ENCODE results near the gene ZNF18.

DNA sequence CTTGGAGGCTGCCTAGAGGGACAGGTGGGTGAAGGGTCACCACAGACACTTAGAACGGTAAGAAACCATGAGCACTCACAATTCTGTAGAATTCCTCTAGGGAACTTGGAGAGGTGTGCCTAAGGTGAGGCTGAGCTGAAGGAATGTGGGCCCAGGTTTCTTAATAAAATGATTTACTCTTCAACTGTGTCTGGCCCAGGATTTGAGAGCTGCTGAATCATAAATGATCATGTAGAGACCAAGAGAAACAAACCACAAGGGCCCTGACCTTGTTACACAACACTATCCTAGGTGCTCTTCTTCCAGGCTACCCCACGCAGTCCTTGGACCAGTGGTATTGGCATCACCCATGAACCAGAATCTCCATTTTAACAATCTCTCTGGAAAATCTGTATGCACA is 27.7 kb downstream of the ZNF18 start:
- TF ChIP-seq, protein P1, sequence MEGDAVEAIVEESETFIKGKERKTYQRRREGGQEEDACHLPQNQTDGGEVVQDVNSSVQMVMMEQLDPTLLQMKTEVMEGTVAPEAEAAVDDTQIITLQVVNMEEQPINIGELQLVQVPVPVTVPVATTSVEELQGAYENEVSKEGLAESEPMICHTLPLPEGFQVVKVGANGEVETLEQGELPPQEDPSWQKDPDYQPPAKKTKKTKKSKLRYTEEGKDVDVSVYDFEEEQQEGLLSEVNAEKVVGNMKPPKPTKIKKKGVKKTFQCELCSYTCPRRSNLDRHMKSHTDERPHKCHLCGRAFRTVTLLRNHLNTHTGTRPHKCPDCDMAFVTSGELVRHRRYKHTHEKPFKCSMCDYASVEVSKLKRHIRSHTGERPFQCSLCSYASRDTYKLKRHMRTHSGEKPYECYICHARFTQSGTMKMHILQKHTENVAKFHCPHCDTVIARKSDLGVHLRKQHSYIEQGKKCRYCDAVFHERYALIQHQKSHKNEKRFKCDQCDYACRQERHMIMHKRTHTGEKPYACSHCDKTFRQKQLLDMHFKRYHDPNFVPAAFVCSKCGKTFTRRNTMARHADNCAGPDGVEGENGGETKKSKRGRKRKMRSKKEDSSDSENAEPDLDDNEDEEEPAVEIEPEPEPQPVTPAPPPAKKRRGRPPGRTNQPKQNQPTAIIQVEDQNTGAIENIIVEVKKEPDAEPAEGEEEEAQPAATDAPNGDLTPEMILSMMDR (conservative IDR thresholded peaks at IDR 0.05; ENCODE audit: low read length) = no peak
- TF ChIP-seq EZH2phosphoT487 (IDR thresholded peaks at IDR 0.05; ENCODE audit: borderline replicate concordance) = no peak

Data from Loucy (cell line).